DMS114 treated with DMSO at 0.1 percent for 48 hours (cell line): ENCODE data around the gene KRT33A.

Experiments used
- DNase-seq: peaks from one replicate; lab custom pipeline; 2025; ENCODE audit not compliant: unreplicated experiment; lab: John Stamatoyannopoulos, UW

KRT33A gene

GRCh38 chr17:41331606-41332005 is 19.0 kb downstream of the KRT33A start:
- no peak for DNase-seq

- peak; percentile 30 for DNase-seq
Observed at GRCh38 chr17:41329279-41329948, 21.2 kb downstream of the KRT33A start.

GRCh38 chr17:41328207-41328606 is 22.4 kb downstream of the KRT33A start:
- no peak for DNase-seq

GRCh38 chr17:41327411-41328120 is 23.1 kb downstream of the KRT33A start:
- no peak for DNase-seq

- no peak for DNase-seq
Observed at GRCh38 chr17:41326173-41327145, 24.2 kb downstream of the KRT33A start.

- no peak for DNase-seq
Observed at GRCh38 chr17:41325611-41326010, 25.0 kb downstream of the KRT33A start.

GRCh38 chr17:41325126-41325525 is 25.5 kb downstream of the KRT33A start:
- no peak for DNase-seq

- DNase-seq: no peak
Observed at GRCh38 chr17:41324180-41325075, 26.2 kb downstream of the KRT33A start.

GRCh38 chr17:41322903-41323895 is 27.4 kb downstream of the KRT33A start:
- DNase-seq: no peak

GRCh38 chr17:41322094-41322902 is 28.3 kb downstream of the KRT33A start:
- DNase-seq: peak; percentile 32

GRCh38 chr17:41318231-41318630 is 32.4 kb downstream of the KRT33A start:
- DNase-seq: no peak

GRCh38 chr17:41315814-41316445 is 34.7 kb downstream of the KRT33A start:
- no peak for DNase-seq

- DNase-seq: no peak
Observed at GRCh38 chr17:41315204-41315794, 35.3 kb downstream of the KRT33A start, which contains the start of gene KRTAP17-1. Gene KRTAP17-1 (minus strand): TSS chr17:41315710. CDS start chr17:41315650, 60 bp downstream.

- no peak for DNase-seq
Observed at GRCh38 chr17:41311111-41311510, 39.5 kb downstream of the KRT33A start.

- DNase-seq: no peak
Observed at GRCh38 chr17:41308918-41309359, 41.7 kb downstream of the KRT33A start, which contains the start of gene KRTAP16-1. Gene KRTAP16-1 (minus strand): TSS chr17:41309309. CDS start chr17:41309253, 56 bp downstream.

- no peak for DNase-seq
Observed at GRCh38 chr17:41308251-41308917, 42.2 kb downstream of the KRT33A start.

GRCh38 chr17:41307647-41308046 is 43.0 kb downstream of the KRT33A start:
- DNase-seq: no peak
